Measurements from ENCODE around the gene STAT3. TPM values are rescaled to one million over a fixed set of nuclear protein-coding genes. Genes with fewer than 3 reads are reported as not detected.

Gene STAT3
- polyA plus RNA-seq (2011; rRNA removed) (62.0 and 74.4 TPM in 2 replicates), polyA minus RNA-seq (2011; rRNA and poly(A)+ RNA removed) (104 and 108 TPM in 2 replicates)

DNA sequence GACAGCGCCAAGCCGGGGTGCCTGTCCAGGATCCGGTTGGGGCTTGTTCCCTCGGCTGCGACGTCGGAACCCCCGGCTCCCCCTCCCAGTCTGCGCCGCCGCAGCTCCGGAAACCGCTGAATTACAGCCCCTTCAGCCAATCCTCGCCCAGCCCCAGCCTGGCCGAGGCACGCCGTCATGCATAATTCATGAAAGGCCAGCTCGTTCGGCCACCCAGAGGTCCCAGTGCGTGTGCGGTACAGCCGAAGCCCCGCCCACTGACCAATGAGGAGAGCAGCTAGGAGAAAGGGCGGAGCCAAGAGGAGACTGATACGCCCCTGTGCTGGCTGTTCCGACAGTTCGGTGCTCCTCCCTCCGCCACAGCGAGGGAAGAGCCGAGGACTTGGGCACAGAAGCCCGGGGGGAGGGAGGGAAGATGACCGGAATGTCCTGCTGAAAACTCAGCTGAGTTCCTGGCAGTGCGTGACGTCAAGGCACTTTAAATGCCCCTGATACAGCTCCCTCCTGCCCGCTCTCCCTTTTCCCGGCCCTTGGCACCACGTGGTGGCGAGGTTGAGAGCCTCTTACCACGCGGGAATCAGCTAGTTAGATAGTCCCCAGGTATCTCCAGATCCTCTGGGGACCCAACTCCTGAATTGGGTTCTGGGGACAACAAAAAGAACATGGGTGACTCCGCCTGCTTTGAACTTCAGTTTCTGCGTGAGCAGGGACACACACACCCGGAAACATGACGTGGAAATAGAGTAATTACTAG is at the start of gene STAT3:
STAT3 (minus strand) TSS at position 62 of the 754 bp plus-strand sequence. CDS start 39,926 bp downstream, outside the sequence.
- Histone ChIP-seq H3K4me3 (ENCODE audit: low read depth, low read length) (peak within 1 kb of the TSS; percentile 99), H3K36me3 (ENCODE audit: control insufficient read depth, insufficient read depth, low read length) (no peaks in the 10 kb centered on the region; the same call in 1 of the 2 replicates), H3K27me3 (ENCODE audit: control insufficient read depth, insufficient read depth, low read length) (no peaks in the 10 kb centered on the region)
- TF ChIP-seq, protein P1, sequence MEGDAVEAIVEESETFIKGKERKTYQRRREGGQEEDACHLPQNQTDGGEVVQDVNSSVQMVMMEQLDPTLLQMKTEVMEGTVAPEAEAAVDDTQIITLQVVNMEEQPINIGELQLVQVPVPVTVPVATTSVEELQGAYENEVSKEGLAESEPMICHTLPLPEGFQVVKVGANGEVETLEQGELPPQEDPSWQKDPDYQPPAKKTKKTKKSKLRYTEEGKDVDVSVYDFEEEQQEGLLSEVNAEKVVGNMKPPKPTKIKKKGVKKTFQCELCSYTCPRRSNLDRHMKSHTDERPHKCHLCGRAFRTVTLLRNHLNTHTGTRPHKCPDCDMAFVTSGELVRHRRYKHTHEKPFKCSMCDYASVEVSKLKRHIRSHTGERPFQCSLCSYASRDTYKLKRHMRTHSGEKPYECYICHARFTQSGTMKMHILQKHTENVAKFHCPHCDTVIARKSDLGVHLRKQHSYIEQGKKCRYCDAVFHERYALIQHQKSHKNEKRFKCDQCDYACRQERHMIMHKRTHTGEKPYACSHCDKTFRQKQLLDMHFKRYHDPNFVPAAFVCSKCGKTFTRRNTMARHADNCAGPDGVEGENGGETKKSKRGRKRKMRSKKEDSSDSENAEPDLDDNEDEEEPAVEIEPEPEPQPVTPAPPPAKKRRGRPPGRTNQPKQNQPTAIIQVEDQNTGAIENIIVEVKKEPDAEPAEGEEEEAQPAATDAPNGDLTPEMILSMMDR (IDR thresholded peaks at IDR 0.05; ENCODE audit: insufficient read depth, low read depth, low read length) = no peak
- ChIA-PET POLR2A (interaction anchor here (0.8 to 1.2 kb wide), 7 partner anchors 10 to 131 kb away, joined by 3 to 5 read pairs (median 4); partner anchors contain the start of gene CAVIN1), CTCF (interaction anchor here (0.6 to 3.2 kb wide), 12 partner anchors 11 to 291 kb away, joined by 3 to 17 read pairs (median 4); partner anchors contain the start of gene CAVIN1)
- DNase-seq (ENCODE audit: low read depth) = peak; percentile 99

DNA sequence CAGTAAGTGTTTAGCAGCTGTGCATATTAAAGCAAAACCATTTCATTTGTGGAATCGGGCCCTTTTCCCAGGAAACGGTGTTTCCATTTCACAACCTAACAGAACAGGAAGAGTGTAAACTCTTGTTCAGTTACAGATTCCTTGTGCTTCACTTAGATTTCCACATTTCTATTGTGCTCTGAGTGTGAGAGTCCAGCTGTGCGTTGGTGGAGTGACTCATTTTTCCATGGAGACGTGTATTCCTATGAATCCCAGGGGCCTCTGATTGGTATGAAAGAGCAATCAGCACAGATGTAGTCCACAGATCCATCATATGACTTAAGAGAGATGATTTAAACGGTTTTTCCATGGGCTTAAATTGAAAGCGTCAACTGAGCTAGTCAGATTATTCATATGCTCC is 48.1 kb upstream of the STAT3 start:
- ChIA-PET POLR2A (interaction anchor here (1.2 kb wide), 1 partner anchor 13 kb away, joined by 4 read pairs; the partner anchor contains the start of gene CAVIN1), CTCF (interaction anchor here (1.2 to 1.8 kb wide), 4 partner anchors 81 to 114 kb away, joined by 4 to 10 read pairs (median 4); no protein-coding TSS in a partner anchor)
- Histone ChIP-seq H3K27me3 (ENCODE audit: control insufficient read depth, insufficient read depth, low read length) (no peaks in the 10 kb centered on the region), H3K4me3 (ENCODE audit: low read depth, low read length) (no peak overlapping the region), H3K36me3 (ENCODE audit: control insufficient read depth, insufficient read depth, low read length) (no peaks in the 10 kb centered on the region)
- TF ChIP-seq, protein P1 (IDR thresholded peaks at IDR 0.05; ENCODE audit: insufficient read depth, low read depth, low read length) = no peak
- peak; percentile 89 for DNase-seq (ENCODE audit: low read depth)

DNA sequence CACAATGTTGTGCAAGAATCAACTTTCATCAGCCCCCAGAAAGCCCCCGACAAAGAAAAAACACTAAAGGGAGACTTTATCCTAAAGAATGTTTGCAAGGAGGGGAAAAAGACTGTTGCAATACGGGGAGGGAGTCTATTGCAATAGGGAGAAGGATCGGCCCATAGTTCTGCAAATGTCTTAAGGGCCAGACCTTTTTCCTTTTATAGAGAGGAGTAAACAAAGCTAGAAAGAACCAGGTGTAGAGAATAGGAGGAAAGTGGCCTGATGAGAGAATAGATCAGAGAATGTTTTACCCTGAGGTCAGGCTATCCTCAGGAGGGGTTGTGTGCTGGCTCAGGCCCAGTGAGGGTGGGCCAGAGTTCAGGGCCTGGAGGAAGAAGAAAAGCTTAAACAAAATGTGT is 43.5 kb upstream of the STAT3 start:
- no peak overlapping the region for H3K4me3 ChIP-seq (ENCODE audit: low read depth, low read length)
- TF ChIP-seq, protein P1 (IDR thresholded peaks at IDR 0.05; ENCODE audit: insufficient read depth, low read depth, low read length) = no peak
- DNase-seq (ENCODE audit: low read depth) = no peak
- CTCF ChIA-PET = interaction anchor here (0.7 to 6.1 kb wide), 5 partner anchors 87 to 209 kb away, joined by 3 to 35 read pairs (median 3); no protein-coding TSS in a partner anchor
- no peaks in the 10 kb centered on the region for H3K36me3 ChIP-seq (ENCODE audit: control insufficient read depth, insufficient read depth, low read length)
- no peaks in the 10 kb centered on the region for H3K27me3 ChIP-seq (ENCODE audit: control insufficient read depth, insufficient read depth, low read length)
- POLR2A ChIA-PET = no interaction called here

DNA sequence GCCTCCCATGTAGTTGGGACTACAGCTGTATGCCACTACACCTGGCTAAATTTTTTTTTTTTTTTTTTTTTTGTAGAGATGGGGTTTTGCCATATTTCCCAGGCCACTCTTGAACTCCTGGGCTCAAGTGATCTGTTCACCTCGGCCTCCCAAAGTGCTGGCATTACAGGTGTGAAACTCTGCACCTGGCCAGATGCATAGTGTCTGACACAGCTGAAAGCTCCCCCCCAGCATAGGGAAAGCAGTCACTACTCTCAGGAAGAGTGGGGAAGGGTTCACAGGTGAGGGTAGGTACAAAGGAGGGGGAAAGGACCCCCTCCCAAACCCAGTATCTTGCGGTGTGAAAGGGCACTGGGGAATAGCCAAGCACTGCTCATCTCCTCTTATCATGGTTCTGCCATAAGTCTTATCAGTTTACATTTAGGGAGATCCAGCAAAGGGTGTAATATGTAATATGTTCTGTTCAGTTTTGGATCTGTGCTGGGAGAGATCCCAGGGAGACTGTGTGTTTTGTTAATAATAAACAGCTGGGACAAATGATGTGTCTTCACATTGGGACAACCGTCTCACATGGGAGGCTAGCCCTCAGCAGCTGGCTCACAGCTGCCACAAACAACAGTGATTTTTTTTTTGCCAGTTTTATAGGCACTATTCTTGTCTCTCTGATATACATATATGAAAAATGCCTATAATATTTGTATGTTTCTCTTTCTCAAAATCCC is 41.6 kb upstream of the STAT3 start:
- H3K27me3 ChIP-seq (ENCODE audit: control insufficient read depth, insufficient read depth, low read length) = no peaks in the 10 kb centered on the region
- ChIA-PET CTCF (interaction anchor here (0.6 to 6.1 kb wide), 6 partner anchors 42 to 383 kb away, joined by 3 to 35 read pairs (median 4); no protein-coding TSS in a partner anchor), POLR2A (no interaction called here)
- TF ChIP-seq, protein P1 (IDR thresholded peaks at IDR 0.05; ENCODE audit: insufficient read depth, low read depth, low read length) = no peak
- no peak for DNase-seq (ENCODE audit: low read depth)
- no peaks in the 10 kb centered on the region for H3K36me3 ChIP-seq (ENCODE audit: control insufficient read depth, insufficient read depth, low read length)
- no peak overlapping the region for H3K4me3 ChIP-seq (ENCODE audit: low read depth, low read length)

Measured in BJ (cell line).